Activated T-cell treated with anti-CD3 and anti-CD28 coated beads, Interleukin-2, amount 50 U/mL, for 72 hours (primary cell): Measurements from ENCODE around the gene MED14. TPM values are rescaled to one million over a fixed set of nuclear protein-coding genes. Genes with fewer than 3 reads are reported as not detected.

Experiments
- total RNA-seq, 2 donors: library from RNA; stranded (reverse); gene quantifications; one replicate each; pipeline ENCODE4 v1.2.3, GENCODE V29; 2022

MED14 gene
- total RNA-seq, 2 donors from 2014 or later = 47.1 to 54.9 TPM

Other genes with a start within 250 kb of the MED14 start
- 10 to 100 TPM; 50.5 to 58.4 TPM for gene ATP6AP2, start 154.6 kb downstream of the MED14 start, total RNA-seq
- not detected for gene MPC1L, start 112.1 kb downstream of the MED14 start, total RNA-seq
- 10 to 100 TPM; 25.0 to 33.3 TPM for gene CXorf38, start 88.0 kb downstream of the MED14 start, total RNA-seq